ENCODE measurements around the gene RNF43. TPM values are rescaled to one million over a fixed set of nuclear protein-coding genes. Genes with fewer than 3 reads are reported as not detected.

Gene RNF43
- total and polyA plus RNA-seq, 2 of the 13 experiments (the other 11 are each of a cell fraction or from before 2014, with no cell fraction given), result 31.0 to 53.4 TPM

- TF ChIP-seq ZNF567 (CRISPR knock-in tag; IDR thresholded peaks at IDR 0.05; ENCODE audit: borderline replicate concordance) (no peak), SRSF9 (IDR thresholded peaks at IDR 0.05; ENCODE audit: borderline replicate concordance, insufficient read depth, low read depth, low read length, poor library complexity, severe bottlenecking) (no peak), MIXL1 (CRISPR knock-in tag; IDR thresholded peaks at IDR 0.05) (peak; percentile 64; the same call in 1 of the 2 replicates), ZNF883 (CRISPR knock-in tag; IDR thresholded peaks at IDR 0.05; ENCODE audit: not compliant biosample characterization) (no peak), ZNF317 (CRISPR knock-in tag; IDR thresholded peaks at IDR 0.05) (no peak), NONO (IDR thresholded peaks at IDR 0.05) (no peak), NONO (CRISPR knock-in tag; conservative IDR thresholded peaks at IDR 0.05) (no peak), BORCS8-MEF2B (CRISPR knock-in tag; IDR thresholded peaks at IDR 0.05) (peak; percentile 50; the same call in 1 of the 2 replicates), ATF7 (IDR thresholded peaks at IDR 0.05) (no peak), ATF7 (CRISPR knock-in tag; IDR thresholded peaks at IDR 0.05) (no peak), ETS1 (CRISPR knock-in tag; IDR thresholded peaks at IDR 0.05) (no peak), GATA4 (IDR thresholded peaks at IDR 0.05; ENCODE audit: borderline replicate concordance, low read depth) (no peak), AKAP8 (CRISPR knock-in tag; IDR thresholded peaks at IDR 0.05) (no peak), POLR2AphosphoS5 (IDR thresholded peaks at IDR 0.05; ENCODE audit: low read depth, low read length) (no peak), ZBTB21 (CRISPR knock-in tag; IDR thresholded peaks at IDR 0.05) (no peak), REXO4 (CRISPR knock-in tag; IDR thresholded peaks at IDR 0.05; ENCODE audit: borderline replicate concordance) (no peak), GATAD2A (CRISPR knock-in tag; IDR thresholded peaks at IDR 0.05) (peak; percentile 40; the same call in 1 of the 2 replicates), SOX6 (IDR thresholded peaks at IDR 0.05) (no peak), SOX6 (CRISPR knock-in tag; IDR thresholded peaks at IDR 0.05) (no peak), ATF5 (CRISPR knock-in tag; IDR thresholded peaks at IDR 0.05; ENCODE audit: low read depth) (no peak), IRF2 (CRISPR knock-in tag; IDR thresholded peaks at IDR 0.05) (no peak)
- TF ChIP-seq, protein P1, sequence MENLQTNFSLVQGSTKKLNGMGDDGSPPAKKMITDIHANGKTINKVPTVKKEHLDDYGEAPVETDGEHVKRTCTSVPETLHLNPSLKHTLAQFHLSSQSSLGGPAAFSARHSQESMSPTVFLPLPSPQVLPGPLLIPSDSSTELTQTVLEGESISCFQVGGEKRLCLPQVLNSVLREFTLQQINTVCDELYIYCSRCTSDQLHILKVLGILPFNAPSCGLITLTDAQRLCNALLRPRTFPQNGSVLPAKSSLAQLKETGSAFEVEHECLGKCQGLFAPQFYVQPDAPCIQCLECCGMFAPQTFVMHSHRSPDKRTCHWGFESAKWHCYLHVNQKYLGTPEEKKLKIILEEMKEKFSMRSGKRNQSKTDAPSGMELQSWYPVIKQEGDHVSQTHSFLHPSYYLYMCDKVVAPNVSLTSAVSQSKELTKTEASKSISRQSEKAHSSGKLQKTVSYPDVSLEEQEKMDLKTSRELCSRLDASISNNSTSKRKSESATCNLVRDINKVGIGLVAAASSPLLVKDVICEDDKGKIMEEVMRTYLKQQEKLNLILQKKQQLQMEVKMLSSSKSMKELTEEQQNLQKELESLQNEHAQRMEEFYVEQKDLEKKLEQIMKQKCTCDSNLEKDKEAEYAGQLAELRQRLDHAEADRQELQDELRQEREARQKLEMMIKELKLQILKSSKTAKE (CRISPR knock-in tag; IDR thresholded peaks at IDR 0.05; ENCODE audit: borderline replicate concordance), result no peak
- TF ChIP-seq, protein P2, sequence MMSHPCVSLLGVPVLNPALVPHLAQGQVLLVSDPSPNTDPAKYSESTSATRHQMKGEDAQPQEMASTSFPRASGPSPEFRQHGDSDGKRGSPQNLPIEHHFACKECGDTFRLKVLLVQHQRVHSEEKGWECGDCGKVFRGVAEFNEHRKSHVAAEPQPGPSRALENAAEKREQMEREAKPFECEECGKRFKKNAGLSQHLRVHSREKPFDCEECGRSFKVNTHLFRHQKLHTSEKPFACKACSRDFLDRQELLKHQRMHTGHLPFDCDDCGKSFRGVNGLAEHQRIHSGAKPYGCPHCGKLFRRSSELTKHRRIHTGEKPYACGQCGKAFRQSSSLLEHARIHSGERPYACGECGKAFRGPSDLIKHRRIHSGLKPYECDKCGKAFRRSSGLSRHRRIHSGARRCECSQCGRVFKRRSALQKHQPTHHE (CRISPR knock-in tag; IDR thresholded peaks at IDR 0.05; ENCODE audit: borderline replicate concordance), result no peak
- TF ChIP-seq, protein P3, sequence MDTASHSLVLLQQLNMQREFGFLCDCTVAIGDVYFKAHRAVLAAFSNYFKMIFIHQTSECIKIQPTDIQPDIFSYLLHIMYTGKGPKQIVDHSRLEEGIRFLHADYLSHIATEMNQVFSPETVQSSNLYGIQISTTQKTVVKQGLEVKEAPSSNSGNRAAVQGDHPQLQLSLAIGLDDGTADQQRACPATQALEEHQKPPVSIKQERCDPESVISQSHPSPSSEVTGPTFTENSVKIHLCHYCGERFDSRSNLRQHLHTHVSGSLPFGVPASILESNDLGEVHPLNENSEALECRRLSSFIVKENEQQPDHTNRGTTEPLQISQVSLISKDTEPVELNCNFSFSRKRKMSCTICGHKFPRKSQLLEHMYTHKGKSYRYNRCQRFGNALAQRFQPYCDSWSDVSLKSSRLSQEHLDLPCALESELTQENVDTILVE (CRISPR knock-in tag; IDR thresholded peaks at IDR 0.05), result peak; percentile 35; the same call in 1 of the 2 replicates
These were observed 30.0 kb upstream of the RNF43 start (continued) for GRCh38 chr17:58447039-58447975.
